T-helper 2 cell treated with Interferon-gamma antibody and Interleukin-4, amounts not matched to agents 5 μg/mL and 100 μg/mL, for 36 hours (primary cell): ENCODE results near the gene KCNN4.
A peak's percentile ranks its signal among the peaks of the same experiment; 100 is the strongest.
"Not testable (repeated sequence)": the region's sequence is repeated elsewhere in the genome, so short reads cannot be mapped to it uniquely, and the experiment has no call there.

Experiments used
- DNase-seq: peaks from one replicate; pipeline ENCODE4 v3.0.0; 2021; ENCODE audit warnings: low spot score
- H3K27ac Mint-ChIP-seq: one replicate; pipeline ENCODE4 v1.8.0; 2021; ENCODE audit warnings: mild to moderate bottlenecking, mixed read lengths
- H3K27me3 Mint-ChIP-seq: one replicate; pipeline ENCODE4 v1.8.0; 2021; ENCODE audit warnings: low read depth, mixed read lengths
- H3K36me3 Mint-ChIP-seq: one replicate; pipeline ENCODE4 v1.8.0; 2021; ENCODE audit warnings: low read depth, mixed read lengths
- H3K4me1 Mint-ChIP-seq: one replicate; pipeline ENCODE4 v1.8.0; 2021; ENCODE audit warnings: low read depth, mixed read lengths
- H3K4me3 Mint-ChIP-seq: one replicate; pipeline ENCODE4 v1.8.0; 2022; ENCODE audit warnings: mild to moderate bottlenecking, moderate library complexity, mixed read lengths
- H3K9me3 Mint-ChIP-seq: one replicate; pipeline ENCODE4 v1.8.0; 2021; ENCODE audit warnings: mixed read lengths

The KCNN4 gene

GRCh38 chr19:43780706-43781525 lies at the start of gene KCNN4:
Gene KCNN4 (minus strand): TSS chr19:43780973. CDS start chr19:43780861, 112 bp downstream.
- no peaks in the 10 kb centered on the region for H3K9me3 Mint-ChIP-seq
- no peaks in the 10 kb centered on the region for H3K27me3 Mint-ChIP-seq
- peaks cover 69% of the 10 kb centered on the region for H3K4me1 Mint-ChIP-seq
- H3K36me3 Mint-ChIP-seq, result peaks cover 11% of the 10 kb centered on the region
- peak within 1 kb of the TSS; percentile 94 for H3K27ac Mint-ChIP-seq
- peak within 1 kb of the TSS; percentile 81 for H3K4me3 Mint-ChIP-seq
- peak; percentile 82 for DNase-seq

- peak within 1 kb of the TSS; percentile 89 for H3K4me3 Mint-ChIP-seq
- peak; percentile 79 for DNase-seq
- peak within 1 kb of the TSS; percentile 56 for H3K27ac Mint-ChIP-seq
- peaks cover 48% of the 10 kb centered on the region for H3K9me3 Mint-ChIP-seq
- H3K27me3 Mint-ChIP-seq, result peaks cover 2% of the 10 kb centered on the region
- peaks cover 16% of the 10 kb centered on the region for H3K4me1 Mint-ChIP-seq
- H3K36me3 Mint-ChIP-seq, result peaks cover 34% of the 10 kb centered on the region
These were observed 46.3 kb upstream of the KCNN4 start, which contains the start of gene ZNF283 for GRCh38 chr19:43826787-43827754. Gene ZNF283 (plus strand): TSS chr19:43827321. CDS start chr19:43833505, 6,184 bp downstream.

GRCh38 chr19:43824572-43824971 lies 43.8 kb upstream of the KCNN4 start:
- Mint-ChIP-seq H3K36me3 (peaks cover 23% of the 10 kb centered on the region), H3K27me3 (peaks cover 15% of the 10 kb centered on the region), H3K4me1 (peaks cover 24% of the 10 kb centered on the region), H3K9me3 (peaks cover 43% of the 10 kb centered on the region)
- H3K27ac Mint-ChIP-seq, DNase-seq, H3K4me3 Mint-ChIP-seq: not testable (repeated sequence)

- H3K4me3 Mint-ChIP-seq, DNase-seq, H3K27ac Mint-ChIP-seq: not testable (repeated sequence)
- peaks cover 15% of the 10 kb centered on the region for H3K27me3 Mint-ChIP-seq
- H3K4me1 Mint-ChIP-seq, result peaks cover 24% of the 10 kb centered on the region
- H3K36me3 Mint-ChIP-seq, result peaks cover 18% of the 10 kb centered on the region
- H3K9me3 Mint-ChIP-seq, result peaks cover 43% of the 10 kb centered on the region
These were observed 43.1 kb upstream of the KCNN4 start for GRCh38 chr19:43823856-43824255.

- Mint-ChIP-seq H3K27me3 (peaks cover 18% of the 10 kb centered on the region), H3K9me3 (peaks cover 31% of the 10 kb centered on the region), H3K27ac (no peak overlapping the region), H3K4me1 (peaks cover 8% of the 10 kb centered on the region), H3K4me3 (peak overlapping the region; percentile 80), H3K36me3 (peaks cover 7% of the 10 kb centered on the region)
- no peak for DNase-seq
These were observed 40.1 kb upstream of the KCNN4 start for GRCh38 chr19:43820884-43821215.

GRCh38 chr19:43820098-43820883 lies 39.5 kb upstream of the KCNN4 start:
- peak overlapping the region; percentile 80 for H3K4me3 Mint-ChIP-seq
- peak overlapping the region; percentile 31 for H3K27ac Mint-ChIP-seq
- H3K4me1 Mint-ChIP-seq, result peaks cover 8% of the 10 kb centered on the region
- peak; percentile 20 for DNase-seq
- peaks cover 7% of the 10 kb centered on the region for H3K36me3 Mint-ChIP-seq
- H3K27me3 Mint-ChIP-seq, result peaks cover 18% of the 10 kb centered on the region
- peaks cover 26% of the 10 kb centered on the region for H3K9me3 Mint-ChIP-seq

- no peak overlapping the region for H3K27ac Mint-ChIP-seq
- DNase-seq, result no peak
- H3K27me3 Mint-ChIP-seq, result peaks cover 16% of the 10 kb centered on the region
- peaks cover 12% of the 10 kb centered on the region for H3K9me3 Mint-ChIP-seq
- peaks cover 7% of the 10 kb centered on the region for H3K36me3 Mint-ChIP-seq
- H3K4me1 Mint-ChIP-seq, result peaks cover 8% of the 10 kb centered on the region
- H3K4me3 Mint-ChIP-seq, result no peak overlapping the region
These were observed 37.7 kb upstream of the KCNN4 start for GRCh38 chr19:43818500-43818899.

GRCh38 chr19:43817454-43817853 lies 36.7 kb upstream of the KCNN4 start:
- not testable (repeated sequence) for H3K4me3 Mint-ChIP-seq, DNase-seq, H3K4me1 Mint-ChIP-seq, H3K36me3 Mint-ChIP-seq, H3K27ac Mint-ChIP-seq
- Mint-ChIP-seq H3K9me3 (peaks cover 12% of the 10 kb centered on the region), H3K27me3 (peaks cover 16% of the 10 kb centered on the region)

GRCh38 chr19:43814663-43815352 lies 34.0 kb upstream of the KCNN4 start:
- Mint-ChIP-seq H3K27me3 (peaks cover 5% of the 10 kb centered on the region), H3K4me3 (no peak overlapping the region), H3K36me3 (no peaks in the 10 kb centered on the region), H3K4me1 (peaks cover 1% of the 10 kb centered on the region), H3K27ac (no peak overlapping the region), H3K9me3 (peaks cover 4% of the 10 kb centered on the region)
- no peak for DNase-seq

- Mint-ChIP-seq H3K4me1 (peaks cover 3% of the 10 kb centered on the region), H3K4me3 (no peak overlapping the region), H3K27me3 (peaks cover 5% of the 10 kb centered on the region), H3K27ac (no peak overlapping the region), H3K9me3 (no peaks in the 10 kb centered on the region), H3K36me3 (no peaks in the 10 kb centered on the region)
- DNase-seq, result no peak
These were observed 31.9 kb upstream of the KCNN4 start for GRCh38 chr19:43812688-43813087.

- no peak for DNase-seq
- Mint-ChIP-seq H3K4me3 (no peak overlapping the region), H3K36me3 (no peaks in the 10 kb centered on the region), H3K4me1 (peaks cover 3% of the 10 kb centered on the region), H3K27me3 (peaks cover 5% of the 10 kb centered on the region), H3K27ac (no peak overlapping the region), H3K9me3 (no peaks in the 10 kb centered on the region)
These were observed 31.5 kb upstream of the KCNN4 start for GRCh38 chr19:43812259-43812658.

GRCh38 chr19:43811837-43812236 lies 31.1 kb upstream of the KCNN4 start:
- no peak for DNase-seq
- Mint-ChIP-seq H3K27ac (no peak overlapping the region), H3K27me3 (peaks cover 5% of the 10 kb centered on the region), H3K4me3 (no peak overlapping the region), H3K4me1 (peaks cover 3% of the 10 kb centered on the region), H3K36me3 (no peaks in the 10 kb centered on the region), H3K9me3 (no peaks in the 10 kb centered on the region)
